GM23248 (cell line): ENCODE results near the gene KLHDC4.

Experiments used
- EZH2 ChIP-seq: fragments of 200-600 bp; sonication (generic); IDR thresholded peaks from 2 replicates; pipeline ENCODE4 v1.6.1; 2018; ENCODE audit warnings: antibody characterized with exemption, mild to moderate bottlenecking; ENCODE audit not compliant: insufficient read depth, poor library complexity, severe bottlenecking
- EZH2phosphoT487 ChIP-seq: fragments of 200-600 bp; sonication (generic); IDR thresholded peaks from 2 replicates; pipeline ENCODE4 v1.6.1; 2018; ENCODE audit warnings: antibody characterized with exemption, moderate library complexity, mild to moderate bottlenecking, low read depth; ENCODE audit not compliant: insufficient read depth

DNA sequence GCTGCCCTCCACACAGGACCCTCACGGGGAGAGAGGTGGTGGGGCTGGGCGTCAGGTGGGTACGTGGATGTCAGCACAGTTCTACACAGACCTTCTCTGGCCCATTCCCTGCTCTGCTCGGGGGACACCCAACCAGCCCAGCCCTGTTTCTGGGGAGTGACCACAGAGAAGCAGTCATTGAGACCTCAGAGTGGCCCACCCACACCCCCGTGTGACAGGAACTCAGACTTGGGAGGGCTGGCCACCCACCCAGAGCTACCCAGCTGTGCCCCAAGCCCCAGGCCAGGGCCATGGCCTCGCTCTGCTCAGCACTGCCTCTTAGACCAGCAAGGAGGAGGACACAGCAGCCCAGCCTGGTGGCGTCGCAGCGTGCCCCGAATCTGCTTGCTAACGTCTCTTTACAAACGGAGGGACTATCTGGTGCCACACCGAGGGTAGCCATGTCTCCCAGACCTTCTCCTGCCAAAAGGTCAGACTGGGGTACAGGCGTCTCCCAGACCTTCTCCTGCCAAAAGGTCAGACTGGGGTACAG is 77.7 kb downstream of the KLHDC4 start:
- no peak for TF ChIP-seq EZH2phosphoT487
- no peak for TF ChIP-seq EZH2
